ENCODE measurements around the gene TMEM229A.

DNA sequence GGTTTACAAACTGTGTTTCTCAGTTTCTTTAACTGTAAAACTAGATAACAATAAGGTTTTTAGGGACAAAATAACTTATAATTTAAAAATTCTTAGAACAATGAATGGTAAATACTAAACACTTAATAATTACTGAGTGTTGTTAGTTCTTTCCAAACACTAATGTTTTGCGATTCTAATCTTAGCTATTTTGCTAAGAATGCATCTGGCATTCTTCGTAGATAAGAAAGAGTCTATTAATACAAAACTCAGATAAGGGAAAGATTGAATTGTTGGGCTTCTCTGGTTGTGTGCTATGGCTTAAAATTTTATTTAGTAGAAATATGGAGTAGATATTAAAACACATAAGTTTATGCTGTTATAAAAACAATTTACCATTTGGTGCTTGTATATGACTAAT lies 45.4 kb downstream of the TMEM229A start:
- TF ChIP-seq CTCF (IDR thresholded peaks at IDR 0.05) (no peak), NFYB (CRISPR knock-in tag; conservative IDR thresholded peaks at IDR 0.05; ENCODE audit: low read depth) (no peak), ZNF138 (CRISPR knock-in tag; conservative IDR thresholded peaks at IDR 0.05) (no peak), ZNF317 (CRISPR knock-in tag; IDR thresholded peaks at IDR 0.05; ENCODE audit: borderline replicate concordance, low read depth) (no peak), ARID4B (CRISPR knock-in tag; IDR thresholded peaks at IDR 0.05; ENCODE audit: borderline replicate concordance) (no peak), FOXP1 (CRISPR knock-in tag; IDR thresholded peaks at IDR 0.05; ENCODE audit: borderline replicate concordance) (no peak)
- TF ChIP-seq, protein P1, sequence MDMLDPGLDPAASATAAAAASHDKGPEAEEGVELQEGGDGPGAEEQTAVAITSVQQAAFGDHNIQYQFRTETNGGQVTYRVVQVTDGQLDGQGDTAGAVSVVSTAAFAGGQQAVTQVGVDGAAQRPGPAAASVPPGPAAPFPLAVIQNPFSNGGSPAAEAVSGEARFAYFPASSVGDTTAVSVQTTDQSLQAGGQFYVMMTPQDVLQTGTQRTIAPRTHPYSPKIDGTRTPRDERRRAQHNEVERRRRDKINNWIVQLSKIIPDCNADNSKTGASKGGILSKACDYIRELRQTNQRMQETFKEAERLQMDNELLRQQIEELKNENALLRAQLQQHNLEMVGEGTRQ (CRISPR knock-in tag; IDR thresholded peaks at IDR 0.05), result no peak

Measured in WTC11 (cell line).